Right lobe of liver (tissue), 4 donors: Measurements from ENCODE around the gene ACOX3.

ENCODE experiments used
- CTCF ChIP-seq, 4 donors: fragments of 200-600 bp in 3 of 4; fragments of 450-650 bp in 1 of 4; IDR thresholded peaks; one replicate each; pipeline versions ENCODE4 v1.5.1 to v1.8.0; 2016 to 2022; ENCODE audit warnings: antibody characterized with exemption in 4 of 4, mild to moderate bottlenecking in 2 of 4
- POLR2A ChIP-seq: fragments of 450-650 bp; IDR thresholded peaks from one replicate; pipeline ENCODE4 v1.6.1; 2017; ENCODE audit warnings: antibody characterized with exemption, mild to moderate bottlenecking
- donor health status: DM: no; HTN: no; CAD: no.
- donor health status: DM: no; HTN: no; CAD: no.
- donor health status: DM: no; HTN: yes; CAD: no.

- no peak for TF ChIP-seq POLR2A
- TF ChIP-seq CTCF (IDR thresholded peaks at IDR 0.05): no peak
These were observed 90.2 kb downstream of the ACOX3 start for GRCh38 chr4:8350352-8350751.
